Adrenal gland (tissue), 12 donors: Measurements from ENCODE around the gene FZR1. TPM values are rescaled to one million over a fixed set of nuclear protein-coding genes. Genes with fewer than 3 reads are reported as not detected.

Experiments used
- DNase-seq, 7 donors: peaks; one replicate each; pipeline ENCODE4 v3.0.0-alpha.2; 2019 to 2020
- H3K27ac ChIP-seq, 5 donors: fragments of 200-600 bp; sonication (generic) in 4 of 5; 1 replicate in 3 of 5; 2 replicates in 2 of 5; pipeline versions ENCODE4 v1.5.1 to v1.8.0; 2016 to 2020; ENCODE audit warnings: mild to moderate bottlenecking in 1 of 5
- H3K27me3 ChIP-seq: fragments of 200-600 bp; 2 replicates; pipeline ENCODE4 v1.8.0; 2021
- H3K36me3 ChIP-seq, 2 donors: fragments of 200-600 bp; replicated peaks in 1 of 2; 1 replicate in 1 of 2; 2 replicates in 1 of 2; pipeline versions ENCODE4 v1.5.1 to v1.8.0; 2018 to 2022
- H3K4me1 ChIP-seq, 2 donors: fragments of 200-600 bp; replicated peaks in 1 of 2; 1 replicate in 1 of 2; 2 replicates in 1 of 2; pipeline versions ENCODE4 v1.5.1 to v1.8.0; 2018 to 2021
- H3K4me3 ChIP-seq, 4 donors: fragments of 200-600 bp; sonication (generic) in 3 of 4; one replicate each; pipeline ENCODE4 v1.5.1; 2016 to 2018
- H3K9me3 ChIP-seq, 3 donors: fragments of 200-600 bp; sonication (generic) in 1 of 3; replicated peaks in 1 of 3; 1 replicate in 2 of 3; 2 replicates in 1 of 3; pipeline versions ENCODE4 v1.5.1 to v1.8.0; 2016 to 2021
- CTCF ChIP-seq, 6 experiments: fragments of 450-650 bp in 4 of 6; fragments of 200-600 bp in 2 of 6; sonication (generic) in 1 of 6; IDR thresholded peaks; 1 replicate in 5 of 6; 2 replicates in 1 of 6; pipeline versions ENCODE4 v1.5.1 to v1.8.0; 2016 to 2021; ENCODE audit warnings: antibody characterized with exemption in 6 of 6, mild to moderate bottlenecking in 2 of 6, moderate library complexity in 1 of 6
- POLR2A ChIP-seq, 2 donors: fragments of 450-650 bp; IDR thresholded peaks; one replicate each; pipeline ENCODE4 v1.6.1; 2017; ENCODE audit warnings: antibody characterized with exemption in 2 of 2, mild to moderate bottlenecking in 2 of 2, moderate library complexity in 1 of 2
- WGBS, 4 donors: extraction: QIAGEN DNeasy Blood & Tissue Kit in 2 of 4; methylation state at CpG; one replicate each; pipeline versions ENCODE4 v1.1.5 to v1.1.7; 2013 to 2017; 5-methylcytosine and 5-hydroxymethylcytosine counted together
- intact Hi-C, 2 donors: fragments of 100-400 bp; cut with DNase I; formaldehyde crosslinking; loops; one replicate each; pipeline versions ENCODE4 v1.14.1 to v1.15.0; 2022 to 2023
- polyA plus RNA-seq, 3 donors: library from polyadenylated mRNA; stranded (reverse); fragments of 200-250 nt in 2 of 3; fragments of 350-450 nt in 1 of 3; fragmentation: Illumina TruSeq in 1 of 3; extraction: RNeasy Lipid Tissue Mini Kit (QIAGEN cat#74804) in 1 of 3; gene quantifications; one replicate each; pipeline ENCODE4 v1.2.3, GENCODE V29; 2013 to 2014
- total RNA-seq, 9 donors: library from RNA; depleted of rRNA in 4 of 9; stranded (reverse); fragments of >200 nt in 4 of 9; fragments of 120-200 nt in 1 of 9; fragmentation: NEBNext Ultra II Directional in 1 of 9; extraction: Animal tissue kit (Norgen Biotek cat#: 25700) in 1 of 9; gene quantifications; one replicate each; pipeline versions ENCODE4 v1.1.0 to v1.2.4, GENCODE V29; 2013 to 2023
- donor health status: healthy with polysubstance abuse.
- donor health status: Bipolar disorder and iron deficiency.
- donor health status: DM: yes; HTN: yes; CAD: no.
- donor health status: DM: no; HTN: no; CAD: no.
- donor health status: DM: no; HTN: no; CAD: no.
- donor health status: DM: yes; HTN: yes; CAD: no.

The FZR1 gene
- total and polyA plus RNA-seq, 12 donors: 17.9 to 85.0 (median 38.0) TPM

- intact Hi-C loops: no loop called here
- H3K27me3 ChIP-seq: no peaks in the 10 kb centered on the region
- H3K27ac ChIP-seq: no peak overlapping the region
- H3K4me1 ChIP-seq: no peaks in the 10 kb centered on the region
- no peak overlapping the region for H3K4me3 ChIP-seq
- 93 to 96% (median 95%) methylated on average over 24 to 45 of the region's 45 CpGs for WGBS, 4 donors
- H3K36me3 ChIP-seq: peaks cover 0 to 52% of the 10 kb centered on the region in 2 donors
- DNase-seq: no peak
- TF ChIP-seq POLR2A (IDR thresholded peaks at IDR 0.05): no peak
- no peak for TF ChIP-seq CTCF (IDR thresholded peaks at IDR 0.05)
- H3K9me3 ChIP-seq: no peaks in the 10 kb centered on the region
These were observed 13.8 kb upstream of the FZR1 start for GRCh38 chr19:3492131-3492839.

- no peak for DNase-seq
- no peaks in the 10 kb centered on the region for H3K27me3 ChIP-seq
- H3K4me3 ChIP-seq: no peak overlapping the region
- WGBS, 4 donors: 93 to 94% (median 94%) methylated on average over 16 of the region's 16 CpGs
- intact Hi-C loops: no loop called here
- no peaks in the 10 kb centered on the region for H3K9me3 ChIP-seq
- H3K4me1 ChIP-seq: no peaks in the 10 kb centered on the region
- no peak overlapping the region for H3K27ac ChIP-seq
- no peak for TF ChIP-seq CTCF (IDR thresholded peaks at IDR 0.05)
- TF ChIP-seq POLR2A (IDR thresholded peaks at IDR 0.05): no peak
- peaks cover 0 to 52% of the 10 kb centered on the region in 2 donors for H3K36me3 ChIP-seq
These were observed 13.2 kb upstream of the FZR1 start for GRCh38 chr19:3492919-3493318.

GRCh38 chr19:3493651-3494050 lies 12.5 kb upstream of the FZR1 start:
- H3K4me1 ChIP-seq: no peaks in the 10 kb centered on the region
- no peak overlapping the region for H3K4me3 ChIP-seq
- 91 to 96% (median 93%) methylated on average over 12 to 14 of the region's 14 CpGs for WGBS, 4 donors
- TF ChIP-seq CTCF (IDR thresholded peaks at IDR 0.05) (no peak), POLR2A (IDR thresholded peaks at IDR 0.05) (no peak)
- peaks cover 0 to 52% of the 10 kb centered on the region in 2 donors for H3K36me3 ChIP-seq
- H3K27ac ChIP-seq: no peak overlapping the region
- no peaks in the 10 kb centered on the region for H3K27me3 ChIP-seq
- no peaks in the 10 kb centered on the region for H3K9me3 ChIP-seq
- no peak for DNase-seq
- intact Hi-C loops: no loop called here

- H3K4me3 ChIP-seq: no peak overlapping the region
- H3K9me3 ChIP-seq: no peaks in the 10 kb centered on the region
- intact Hi-C loops: no loop called here
- H3K27me3 ChIP-seq: no peaks in the 10 kb centered on the region
- TF ChIP-seq CTCF (IDR thresholded peaks at IDR 0.05) (no peak), POLR2A (IDR thresholded peaks at IDR 0.05) (no peak)
- H3K27ac ChIP-seq: no peak overlapping the region
- H3K4me1 ChIP-seq: peaks cover 0 to 2% of the 10 kb centered on the region in 2 donors
- 83 to 94% (median 89%) methylated on average over 7 to 15 of the region's 15 CpGs for WGBS, 4 donors
- peaks cover 0 to 52% of the 10 kb centered on the region in 2 donors for H3K36me3 ChIP-seq
- no peak for DNase-seq
These were observed 12.1 kb upstream of the FZR1 start for GRCh38 chr19:3494051-3494450.
